ENCODE measurements around the gene TBC1D14. TPM values are rescaled to one million over a fixed set of nuclear protein-coding genes. Genes with fewer than 3 reads are reported as not detected.

Gene TBC1D14
- total and polyA plus RNA-seq, 2 of the 8 experiments (the other 6 are each of a cell fraction or from before 2014, with no cell fraction given) = 45.6 to 48.2 TPM

DNA sequence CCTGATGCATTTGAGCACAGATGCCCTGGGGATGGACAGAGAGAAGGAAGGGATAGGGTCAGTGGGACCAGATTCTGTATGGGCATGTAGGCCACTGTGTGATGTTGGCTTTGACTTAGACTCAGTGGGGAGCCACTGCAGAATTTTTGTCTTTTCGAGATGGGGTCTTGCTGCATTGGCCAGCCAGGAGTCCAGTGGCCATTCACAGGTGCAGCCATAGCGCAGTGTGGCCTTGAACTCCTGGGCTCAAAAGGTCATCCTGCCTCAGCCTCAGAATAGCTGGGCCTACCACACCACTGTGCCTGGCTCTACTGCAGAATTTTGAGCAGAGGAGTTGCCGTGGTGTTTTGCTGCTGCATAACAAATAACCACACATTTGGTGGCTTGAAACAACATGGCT, 22.8 kb downstream of the TBC1D14 start:
- CTCF ChIA-PET (ENCODE audit: partially characterized antibody) = interaction anchor here (0.8 to 1.3 kb wide), 2 partner anchors 14 to 40 kb away, joined by 3 to 4 read pairs; no protein-coding TSS in a partner anchor
- no peak for FAIRE-seq
- no peak overlapping the region for H4K5ac ChIP-seq (ENCODE audit: insufficient read length, low read depth, low read length)
- TF ChIP-seq, protein P1, sequence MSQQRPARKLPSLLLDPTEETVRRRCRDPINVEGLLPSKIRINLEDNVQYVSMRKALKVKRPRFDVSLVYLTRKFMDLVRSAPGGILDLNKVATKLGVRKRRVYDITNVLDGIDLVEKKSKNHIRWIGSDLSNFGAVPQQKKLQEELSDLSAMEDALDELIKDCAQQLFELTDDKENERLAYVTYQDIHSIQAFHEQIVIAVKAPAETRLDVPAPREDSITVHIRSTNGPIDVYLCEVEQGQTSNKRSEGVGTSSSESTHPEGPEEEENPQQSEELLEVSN (IDR thresholded peaks at IDR 0.05) = no peak
- no peak for TF ChIP-seq NANOG (IDR thresholded peaks at IDR 0.05; ENCODE audit: insufficient read depth, low read depth, low read length, poor library complexity, severe bottlenecking)
- no peak for TF ChIP-seq NRF1 (IDR thresholded peaks at IDR 0.05; ENCODE audit: low read depth, low read length)
- TF ChIP-seq, protein P2, sequence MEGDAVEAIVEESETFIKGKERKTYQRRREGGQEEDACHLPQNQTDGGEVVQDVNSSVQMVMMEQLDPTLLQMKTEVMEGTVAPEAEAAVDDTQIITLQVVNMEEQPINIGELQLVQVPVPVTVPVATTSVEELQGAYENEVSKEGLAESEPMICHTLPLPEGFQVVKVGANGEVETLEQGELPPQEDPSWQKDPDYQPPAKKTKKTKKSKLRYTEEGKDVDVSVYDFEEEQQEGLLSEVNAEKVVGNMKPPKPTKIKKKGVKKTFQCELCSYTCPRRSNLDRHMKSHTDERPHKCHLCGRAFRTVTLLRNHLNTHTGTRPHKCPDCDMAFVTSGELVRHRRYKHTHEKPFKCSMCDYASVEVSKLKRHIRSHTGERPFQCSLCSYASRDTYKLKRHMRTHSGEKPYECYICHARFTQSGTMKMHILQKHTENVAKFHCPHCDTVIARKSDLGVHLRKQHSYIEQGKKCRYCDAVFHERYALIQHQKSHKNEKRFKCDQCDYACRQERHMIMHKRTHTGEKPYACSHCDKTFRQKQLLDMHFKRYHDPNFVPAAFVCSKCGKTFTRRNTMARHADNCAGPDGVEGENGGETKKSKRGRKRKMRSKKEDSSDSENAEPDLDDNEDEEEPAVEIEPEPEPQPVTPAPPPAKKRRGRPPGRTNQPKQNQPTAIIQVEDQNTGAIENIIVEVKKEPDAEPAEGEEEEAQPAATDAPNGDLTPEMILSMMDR (IDR thresholded peaks at IDR 0.05; ENCODE audit: control extremely low read depth in 1 of 3, insufficient read depth in 1 of 3, low read depth in 1 of 3, low read length in 3 of 3) = no peak
- no peak for TF ChIP-seq CBX5 (IDR thresholded peaks at IDR 0.05; ENCODE audit: low read depth, low read length)
- TF ChIP-seq CEBPB (IDR thresholded peaks at IDR 0.05; ENCODE audit: low read depth, low read length) = no peak
- no peak for TF ChIP-seq CREB1 (IDR thresholded peaks at IDR 0.05)
- no peak for TF ChIP-seq TCF12 (IDR thresholded peaks at IDR 0.05; ENCODE audit: low read depth, low read length)
- no peak for TF ChIP-seq ZNF274 (IDR thresholded peaks at IDR 0.05; ENCODE audit: borderline replicate concordance, extremely low read depth, low read length)
- TF ChIP-seq, protein P3, sequence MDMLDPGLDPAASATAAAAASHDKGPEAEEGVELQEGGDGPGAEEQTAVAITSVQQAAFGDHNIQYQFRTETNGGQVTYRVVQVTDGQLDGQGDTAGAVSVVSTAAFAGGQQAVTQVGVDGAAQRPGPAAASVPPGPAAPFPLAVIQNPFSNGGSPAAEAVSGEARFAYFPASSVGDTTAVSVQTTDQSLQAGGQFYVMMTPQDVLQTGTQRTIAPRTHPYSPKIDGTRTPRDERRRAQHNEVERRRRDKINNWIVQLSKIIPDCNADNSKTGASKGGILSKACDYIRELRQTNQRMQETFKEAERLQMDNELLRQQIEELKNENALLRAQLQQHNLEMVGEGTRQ (IDR thresholded peaks at IDR 0.05; ENCODE audit: low read length) = no peak

More for the DNA sequence above, 22.8 kb downstream of the TBC1D14 start:
- Histone ChIP-seq H3K18ac (ENCODE audit: extremely low read depth, low read length) (no peak overlapping the region), H3K9ac (replicated peaks in 1 of 4; ENCODE audit: extremely low read depth in 1 of 4, low read depth in 3 of 4, low read length in 3 of 4) (no peak overlapping the region), H2BK12ac (ENCODE audit: low read depth, low read length) (no peak overlapping the region), H2AK5ac (ENCODE audit: low read depth, low read length) (no peak overlapping the region), H3K79me2 (ENCODE audit: control insufficient read depth in 1 of 2, insufficient read depth in 2 of 2, low read length in 2 of 2) (peaks cover 0 to 62% of the 10 kb centered on the region in 2 experiments; a peak in 2 of 4 replicates), H3K27me3 (replicated peaks in 1 of 4; ENCODE audit: control insufficient read depth in 3 of 4, extremely low read depth in 1 of 4, insufficient read depth in 3 of 4, low read length in 3 of 4) (no peaks in the 10 kb centered on the region), H3K27ac (ENCODE audit: low read depth, low read length) (no peak overlapping the region), H2BK5ac (ENCODE audit: low read depth, low read length) (no peak overlapping the region), H3K23ac (ENCODE audit: insufficient read length) (no peak overlapping the region), H3K56ac (replicated peaks; ENCODE audit: insufficient read length, low read depth, low read length) (no peak overlapping the region), H3K4me3 (ENCODE audit: extremely low read depth in 1 of 4, insufficient read depth in 2 of 4, low read depth in 3 of 4, low read length in 4 of 4) (no peak overlapping the region), H3K4ac (replicated peaks; ENCODE audit: insufficient read length, low read depth, low read length) (no peak overlapping the region), H3K4me2 (ENCODE audit: insufficient read depth in 1 of 2, low read depth in 2 of 2, low read length in 2 of 2) (no peak overlapping the region), H3K23me2 (ENCODE audit: low read depth, low read length) (no peaks in the 10 kb centered on the region), H2BK120ac (replicated peaks; ENCODE audit: low read depth, low read length) (no peak overlapping the region), H3K9me3 (ENCODE audit: insufficient read depth in 2 of 2, low read depth in 1 of 2, low read length in 1 of 2) (no peaks in the 10 kb centered on the region), H3K4me1 (replicated peaks in 1 of 4; ENCODE audit: control insufficient read depth in 3 of 4, insufficient read depth in 4 of 4, low read length in 3 of 4) (peaks cover 0 to 11% (median 3%) of the 10 kb centered on the region in 4 experiments; a peak in 6 of 7 replicates), H2AFZ (ENCODE audit: low read length) (no peak overlapping the region), H3K36me3 (ENCODE audit: control insufficient read depth in 2 of 4, insufficient read depth in 4 of 4, low read length in 3 of 4) (no peaks in the 10 kb centered on the region), H4K8ac (ENCODE audit: extremely low read depth, insufficient read depth, low read length) (no peak overlapping the region; the same call in 1 of the 2 replicates), H2BK20ac (ENCODE audit: low read length) (no peak overlapping the region), H2BK15ac (ENCODE audit: low read length) (no peak overlapping the region), H3K14ac (ENCODE audit: insufficient read length) (no peak overlapping the region), H4K20me1 (replicated peaks in 1 of 2; ENCODE audit: control insufficient read depth in 1 of 2, insufficient read depth in 2 of 2, low read length in 2 of 2) (peaks cover 3 to 24% of the 10 kb centered on the region in 2 experiments), H3K79me1 (ENCODE audit: low read depth, low read length) (peaks cover 19% of the 10 kb centered on the region), H4K91ac (replicated peaks; ENCODE audit: insufficient read length, low read length) (no peak overlapping the region)
- 97% methylated on average over 3 of the region's 3 CpGs; no CpG with 5 or more reads in 1 of the 2 experiments for WGBS, 2 experiments (ENCODE audit: extremely low coverage in 1 of 2, insufficient coverage in 1 of 2, insufficient read length in 1 of 2, insufficient replicate concordance in 2 of 2, low coverage in 1 of 2, low lambda C conversion rate in 2 of 2, missing lambda C conversion rate in 1 of 2)
- DNase-seq (ENCODE audit: low read depth in 1 of 2, low spot score in 2 of 2) = no peak
- POLR2A ChIA-PET (ENCODE audit: partially characterized antibody) = no interaction called here
